ENCODE results near the gene DCTD. TPM values are rescaled to one million over a fixed set of nuclear protein-coding genes. Genes with fewer than 3 reads are reported as not detected.

Gene DCTD
- total RNA-seq, 2 donors from 2014 or later = 27.0 to 39.7 TPM

GRCh38 chr4:182856862-182857261 lies 60.3 kb downstream of the DCTD start:
- DNase-seq = no peak
- H3K36me3 ChIP-seq (replicated peaks in 1 of 2; ENCODE audit: insufficient read depth in 1 of 2, low read depth in 2 of 2) = no peaks in the 10 kb centered on the region
- peaks cover 3% of the 10 kb centered on the region for H3K4me1 ChIP-seq
- no peak overlapping the region for H3K27ac ChIP-seq
- WGBS, 2 donors = 93 to 96% methylated on average over 15 of the region's 15 CpGs
- H3K4me3 ChIP-seq = no peak overlapping the region
- ATAC-seq = no peak
- intact Hi-C loops (cut with DNase I) = no loop called here
- no peaks in the 10 kb centered on the region for H3K27me3 ChIP-seq
- H3K9me3 ChIP-seq = peaks cover 0 to 3% (median 0%) of the 10 kb centered on the region in 3 donors
- TF ChIP-seq POLR2A (IDR thresholded peaks at IDR 0.05) = no peak
- TF ChIP-seq, protein P1, sequence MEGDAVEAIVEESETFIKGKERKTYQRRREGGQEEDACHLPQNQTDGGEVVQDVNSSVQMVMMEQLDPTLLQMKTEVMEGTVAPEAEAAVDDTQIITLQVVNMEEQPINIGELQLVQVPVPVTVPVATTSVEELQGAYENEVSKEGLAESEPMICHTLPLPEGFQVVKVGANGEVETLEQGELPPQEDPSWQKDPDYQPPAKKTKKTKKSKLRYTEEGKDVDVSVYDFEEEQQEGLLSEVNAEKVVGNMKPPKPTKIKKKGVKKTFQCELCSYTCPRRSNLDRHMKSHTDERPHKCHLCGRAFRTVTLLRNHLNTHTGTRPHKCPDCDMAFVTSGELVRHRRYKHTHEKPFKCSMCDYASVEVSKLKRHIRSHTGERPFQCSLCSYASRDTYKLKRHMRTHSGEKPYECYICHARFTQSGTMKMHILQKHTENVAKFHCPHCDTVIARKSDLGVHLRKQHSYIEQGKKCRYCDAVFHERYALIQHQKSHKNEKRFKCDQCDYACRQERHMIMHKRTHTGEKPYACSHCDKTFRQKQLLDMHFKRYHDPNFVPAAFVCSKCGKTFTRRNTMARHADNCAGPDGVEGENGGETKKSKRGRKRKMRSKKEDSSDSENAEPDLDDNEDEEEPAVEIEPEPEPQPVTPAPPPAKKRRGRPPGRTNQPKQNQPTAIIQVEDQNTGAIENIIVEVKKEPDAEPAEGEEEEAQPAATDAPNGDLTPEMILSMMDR (IDR thresholded peaks at IDR 0.05) = no peak

DNA sequence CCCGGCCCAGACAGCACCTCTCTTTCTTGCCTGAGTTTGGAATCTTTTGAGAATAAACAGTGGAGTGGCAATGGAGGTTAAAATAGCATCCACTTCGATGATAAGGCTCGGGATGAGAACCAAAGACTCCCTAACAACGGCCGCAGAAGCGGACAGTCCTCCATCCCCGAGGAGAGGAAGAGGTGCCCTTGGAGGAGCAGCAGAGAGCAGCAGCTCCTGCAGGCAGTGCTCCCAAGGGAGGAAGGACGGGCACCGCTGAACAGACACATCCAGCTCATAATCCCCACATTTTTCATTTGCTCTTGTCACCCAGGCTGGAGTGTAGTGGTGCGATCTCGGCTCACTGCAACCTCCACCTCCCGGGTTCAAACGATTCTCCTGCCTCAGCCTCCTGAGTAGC lies 61.3 kb downstream of the DCTD start:
- Histone ChIP-seq H3K9me3 (peaks cover 0 to 3% (median 0%) of the 10 kb centered on the region in 3 donors), H3K36me3 (replicated peaks in 1 of 2; ENCODE audit: insufficient read depth in 1 of 2, low read depth in 2 of 2) (no peaks in the 10 kb centered on the region), H3K27ac (no peak overlapping the region), H3K27me3 (no peaks in the 10 kb centered on the region), H3K4me1 (no peaks in the 10 kb centered on the region), H3K4me3 (no peak overlapping the region)
- no peak for TF ChIP-seq POLR2A (IDR thresholded peaks at IDR 0.05)
- TF ChIP-seq, protein P1 (IDR thresholded peaks at IDR 0.05) = no peak
- 84 to 92% methylated on average over 11 to 13 of the region's 13 CpGs for WGBS, 2 donors
- no peak for DNase-seq
- ATAC-seq = no peak
- intact Hi-C loops (cut with DNase I) = no loop called here

- Histone ChIP-seq H3K36me3 (replicated peaks in 1 of 2; ENCODE audit: insufficient read depth in 1 of 2, low read depth in 2 of 2) (no peaks in the 10 kb centered on the region), H3K27ac (no peak overlapping the region), H3K4me1 (no peaks in the 10 kb centered on the region), H3K9me3 (peaks cover 0 to 3% (median 0%) of the 10 kb centered on the region in 3 donors), H3K4me3 (no peak overlapping the region), H3K27me3 (no peaks in the 10 kb centered on the region)
- 91 to 92% methylated on average over 12 of the region's 12 CpGs for WGBS, 2 donors
- DNase-seq (no peak), ATAC-seq (no peak)
- TF ChIP-seq, protein P1 (IDR thresholded peaks at IDR 0.05) = no peak
- no peak for TF ChIP-seq POLR2A (IDR thresholded peaks at IDR 0.05)
- intact Hi-C loops (cut with DNase I) = no loop called here
Observed at GRCh38 chr4:182855312-182855711, 61.9 kb downstream of the DCTD start.

DNA sequence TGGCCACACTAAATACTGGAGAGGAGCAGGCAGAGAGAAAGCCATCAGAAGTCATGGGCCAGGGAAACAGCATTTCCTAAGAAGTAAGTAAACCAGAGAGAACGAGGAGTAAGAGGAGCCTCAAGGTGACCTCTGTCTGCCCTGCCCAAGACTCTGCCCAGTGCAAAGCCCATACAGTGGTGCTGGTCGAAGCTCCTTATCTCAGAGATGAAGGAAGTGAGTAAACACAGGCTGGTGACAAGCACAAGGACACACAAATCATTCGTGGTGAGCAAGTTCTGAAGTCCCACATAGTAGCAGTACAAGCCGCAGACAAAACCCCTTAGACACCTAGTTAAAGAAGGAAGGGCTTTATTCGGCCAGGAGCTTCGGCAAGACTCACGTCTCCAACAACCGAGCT lies 62.7 kb downstream of the DCTD start:
- no peak overlapping the region for H3K27ac ChIP-seq

More for the DNA sequence above, 62.7 kb downstream of the DCTD start:
- H3K27me3 ChIP-seq = no peaks in the 10 kb centered on the region
- H3K4me3 ChIP-seq = no peak overlapping the region
- no peaks in the 10 kb centered on the region for H3K4me1 ChIP-seq
- ATAC-seq = no peak
- intact Hi-C loops (cut with DNase I) = no loop called here
- WGBS, 2 donors = 67 to 69% methylated on average over 8 of the region's 8 CpGs
- H3K36me3 ChIP-seq (replicated peaks in 1 of 2; ENCODE audit: insufficient read depth in 1 of 2, low read depth in 2 of 2) = no peaks in the 10 kb centered on the region
- peaks cover 0 to 3% (median 0%) of the 10 kb centered on the region in 3 donors for H3K9me3 ChIP-seq
- TF ChIP-seq, protein P1 (IDR thresholded peaks at IDR 0.05) = no peak
- no peak for TF ChIP-seq POLR2A (IDR thresholded peaks at IDR 0.05)
- no peak for DNase-seq

All from body of pancreas (tissue), 4 donors.